WTC11 (cell line): ENCODE data around the gene ADGRF5.

Source experiments
- GABPB1 ChIP-seq: sonication (generic); formaldehyde crosslinking; IDR thresholded peaks from 2 replicates; pipeline ENCODE4 v1.8.1; 2023; ENCODE audit warnings: mild to moderate bottlenecking, missing genetic modification reagents
- NR2C2 ChIP-seq: sonication (generic); formaldehyde crosslinking; IDR thresholded peaks from 2 replicates; pipeline ENCODE4 v1.8.0; 2022; ENCODE audit warnings: mild to moderate bottlenecking, missing genetic modification reagents
- PRDM15 ChIP-seq: sonication (generic); formaldehyde crosslinking; IDR thresholded peaks from 2 replicates; pipeline ENCODE4 v1.8.0; 2022; ENCODE audit warnings: missing genetic modification reagents
- SP1 ChIP-seq: sonication (generic); formaldehyde crosslinking; conservative IDR thresholded peaks from 2 replicates; pipeline ENCODE4 v1.8.1; 2022; ENCODE audit warnings: missing genetic modification reagents
- USF1 ChIP-seq: sonication (generic); formaldehyde crosslinking; IDR thresholded peaks from 2 replicates; pipeline ENCODE4 v1.8.0; 2022; ENCODE audit warnings: mild to moderate bottlenecking, missing genetic modification reagents
- ZNF263 ChIP-seq: sonication (generic); formaldehyde crosslinking; IDR thresholded peaks from 2 replicates; pipeline ENCODE4 v1.8.1; 2022; ENCODE audit warnings: low read depth, mild to moderate bottlenecking, moderate library complexity, missing genetic modification reagents
- ZNF671 ChIP-seq: fragments of 250-450 bp; sonication (Bioruptor Pico); IDR thresholded peaks from 2 replicates; pipeline ENCODE4 v1.8.0; 2021; ENCODE audit warnings: mild to moderate bottlenecking
- TF ChIP-seq, protein P1 (sequence below): fragments of 200-600 bp; IDR thresholded peaks from 2 replicates; pipeline ENCODE4 v1.8.0; 2022; ENCODE audit warnings: antibody characterized with exemption
- TF ChIP-seq, protein P2 (sequence below): sonication (generic); formaldehyde crosslinking; IDR thresholded peaks from 2 replicates; pipeline ENCODE4 v1.8.0; 2022; ENCODE audit warnings: mild to moderate bottlenecking, missing genetic modification reagents

DNA sequence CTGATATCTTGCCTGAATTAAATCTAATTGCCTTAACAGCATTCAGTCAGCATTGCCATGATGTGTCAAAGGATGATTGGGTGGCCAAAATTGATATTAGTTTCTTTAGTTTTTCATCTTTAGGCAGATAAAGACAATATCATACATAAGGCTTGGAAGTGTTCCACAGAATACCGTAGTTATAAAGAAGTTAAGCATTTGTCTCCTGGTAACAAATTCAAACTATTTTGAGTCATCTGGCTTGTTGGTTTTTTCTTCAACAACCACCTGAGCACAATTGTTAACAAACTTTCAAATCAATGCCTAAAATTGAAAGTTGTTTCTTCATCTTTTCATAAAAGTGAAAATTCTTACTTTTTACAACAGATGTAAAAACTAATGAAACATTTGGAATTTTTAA, 47.5 kb upstream of the ADGRF5 start:
- TF ChIP-seq, protein P1, sequence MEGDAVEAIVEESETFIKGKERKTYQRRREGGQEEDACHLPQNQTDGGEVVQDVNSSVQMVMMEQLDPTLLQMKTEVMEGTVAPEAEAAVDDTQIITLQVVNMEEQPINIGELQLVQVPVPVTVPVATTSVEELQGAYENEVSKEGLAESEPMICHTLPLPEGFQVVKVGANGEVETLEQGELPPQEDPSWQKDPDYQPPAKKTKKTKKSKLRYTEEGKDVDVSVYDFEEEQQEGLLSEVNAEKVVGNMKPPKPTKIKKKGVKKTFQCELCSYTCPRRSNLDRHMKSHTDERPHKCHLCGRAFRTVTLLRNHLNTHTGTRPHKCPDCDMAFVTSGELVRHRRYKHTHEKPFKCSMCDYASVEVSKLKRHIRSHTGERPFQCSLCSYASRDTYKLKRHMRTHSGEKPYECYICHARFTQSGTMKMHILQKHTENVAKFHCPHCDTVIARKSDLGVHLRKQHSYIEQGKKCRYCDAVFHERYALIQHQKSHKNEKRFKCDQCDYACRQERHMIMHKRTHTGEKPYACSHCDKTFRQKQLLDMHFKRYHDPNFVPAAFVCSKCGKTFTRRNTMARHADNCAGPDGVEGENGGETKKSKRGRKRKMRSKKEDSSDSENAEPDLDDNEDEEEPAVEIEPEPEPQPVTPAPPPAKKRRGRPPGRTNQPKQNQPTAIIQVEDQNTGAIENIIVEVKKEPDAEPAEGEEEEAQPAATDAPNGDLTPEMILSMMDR, result no peak
- TF ChIP-seq NR2C2 (no peak), ZNF263 (CRISPR knock-in tag) (no peak), SP1 (no peak), ZNF671 (CRISPR knock-in tag) (no peak), GABPB1 (CRISPR knock-in tag) (no peak), USF1 (CRISPR knock-in tag) (no peak), PRDM15 (CRISPR knock-in tag) (no peak)
- TF ChIP-seq, protein P2, sequence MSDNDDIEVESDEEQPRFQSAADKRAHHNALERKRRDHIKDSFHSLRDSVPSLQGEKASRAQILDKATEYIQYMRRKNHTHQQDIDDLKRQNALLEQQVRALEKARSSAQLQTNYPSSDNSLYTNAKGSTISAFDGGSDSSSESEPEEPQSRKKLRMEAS (CRISPR knock-in tag), result no peak
